HG02870 (cell line): ENCODE measurements around the gene PCDHGC5.

Source experiments
- ATAC-seq: cut with Tn5 transposase; IDR thresholded peaks from one replicate; pipeline ENCODE4 v1.9.1; 2021; ENCODE audit warnings: mild to moderate bottlenecking, moderate library complexity; ENCODE audit not compliant: unreplicated experiment

PCDHGC5 gene

DNA sequence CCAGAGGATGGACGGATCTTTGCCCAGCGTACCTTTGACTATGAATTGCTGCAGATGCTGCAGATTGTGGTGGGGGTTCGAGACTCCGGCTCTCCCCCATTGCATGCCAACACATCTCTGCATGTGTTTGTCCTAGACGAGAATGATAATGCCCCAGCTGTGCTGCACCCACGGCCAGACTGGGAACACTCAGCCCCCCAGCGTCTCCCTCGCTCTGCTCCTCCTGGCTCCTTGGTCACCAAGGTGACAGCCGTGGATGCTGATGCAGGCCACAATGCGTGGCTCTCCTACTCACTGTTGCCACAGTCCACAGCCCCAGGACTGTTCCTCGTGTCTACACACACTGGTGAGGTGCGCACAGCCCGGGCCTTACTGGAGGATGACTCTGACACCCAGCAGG, 1.9 kb downstream of the PCDHGC5 start:
- ATAC-seq, result no peak

DNA sequence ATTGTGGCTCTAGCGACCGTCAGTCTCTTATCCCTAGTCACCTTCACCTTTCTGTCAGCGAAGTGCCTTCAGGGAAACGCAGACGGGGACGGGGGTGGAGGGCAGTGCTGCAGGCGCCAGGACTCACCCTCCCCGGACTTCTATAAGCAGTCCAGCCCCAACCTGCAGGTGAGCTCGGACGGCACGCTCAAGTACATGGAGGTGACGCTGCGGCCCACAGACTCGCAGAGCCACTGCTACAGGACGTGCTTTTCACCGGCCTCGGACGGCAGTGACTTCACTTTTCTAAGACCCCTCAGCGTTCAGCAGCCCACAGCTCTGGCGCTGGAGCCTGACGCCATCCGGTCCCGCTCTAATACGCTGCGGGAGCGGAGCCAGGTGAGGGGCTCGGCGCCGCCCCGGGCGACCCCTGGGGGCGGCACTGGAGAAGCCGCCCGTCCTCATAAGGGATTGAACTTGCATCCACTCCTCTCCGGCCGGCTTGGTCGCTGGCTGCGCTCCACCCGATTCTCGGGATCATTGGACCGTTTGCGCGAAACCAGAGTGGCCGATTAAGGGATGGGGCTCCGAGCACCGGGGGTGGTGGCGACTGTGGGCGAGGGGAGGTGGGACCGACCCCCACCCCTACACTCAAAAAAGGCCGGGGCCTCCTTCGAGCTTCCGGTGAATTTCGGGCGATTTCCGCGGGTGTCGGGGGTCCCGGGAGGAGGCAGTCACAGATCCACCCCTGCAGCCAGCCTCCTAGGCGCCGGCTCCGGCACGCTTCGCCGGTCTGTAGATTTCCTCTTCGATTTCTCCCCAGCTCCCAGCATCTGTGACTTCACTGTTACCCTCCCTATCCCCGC, 2.7 kb downstream of the PCDHGC5 start:
- ATAC-seq, result peak; percentile 32

DNA sequence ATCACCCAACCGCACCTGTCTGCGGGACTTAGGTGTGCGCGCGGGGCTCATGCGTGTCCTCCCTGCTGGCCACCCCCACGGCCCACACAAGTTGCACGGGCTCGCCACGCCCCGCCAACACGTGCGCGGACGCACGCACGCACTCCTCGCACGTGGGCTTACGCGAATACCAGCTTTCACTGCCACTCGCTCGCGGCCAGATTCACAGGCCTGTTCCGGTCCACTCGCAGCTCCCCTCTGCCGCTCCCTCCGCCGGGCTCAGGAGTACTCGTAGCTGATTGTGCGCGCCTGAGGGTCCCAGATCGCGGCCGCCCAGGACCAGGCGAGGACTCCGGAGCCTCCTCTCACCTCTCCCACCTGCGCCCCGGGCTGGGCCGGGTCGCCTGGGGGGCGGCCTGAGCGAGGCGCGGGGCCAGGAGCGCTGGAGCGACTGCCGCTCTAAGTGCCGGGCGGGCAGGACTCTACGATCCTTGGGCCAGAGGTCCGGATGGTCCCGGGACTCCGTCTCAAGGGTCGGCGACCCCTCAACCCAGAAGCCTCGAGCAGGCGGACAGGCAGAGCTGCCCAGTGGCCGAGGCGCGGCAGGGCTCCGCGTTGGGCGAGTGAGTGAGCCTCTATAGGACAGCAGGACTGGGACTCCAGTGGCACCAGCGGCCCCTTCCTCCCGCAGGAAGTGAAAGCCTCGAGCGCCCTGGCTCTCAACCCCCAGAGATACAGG, 3.4 kb downstream of the PCDHGC5 start:
- peak; percentile 45 for ATAC-seq

DNA sequence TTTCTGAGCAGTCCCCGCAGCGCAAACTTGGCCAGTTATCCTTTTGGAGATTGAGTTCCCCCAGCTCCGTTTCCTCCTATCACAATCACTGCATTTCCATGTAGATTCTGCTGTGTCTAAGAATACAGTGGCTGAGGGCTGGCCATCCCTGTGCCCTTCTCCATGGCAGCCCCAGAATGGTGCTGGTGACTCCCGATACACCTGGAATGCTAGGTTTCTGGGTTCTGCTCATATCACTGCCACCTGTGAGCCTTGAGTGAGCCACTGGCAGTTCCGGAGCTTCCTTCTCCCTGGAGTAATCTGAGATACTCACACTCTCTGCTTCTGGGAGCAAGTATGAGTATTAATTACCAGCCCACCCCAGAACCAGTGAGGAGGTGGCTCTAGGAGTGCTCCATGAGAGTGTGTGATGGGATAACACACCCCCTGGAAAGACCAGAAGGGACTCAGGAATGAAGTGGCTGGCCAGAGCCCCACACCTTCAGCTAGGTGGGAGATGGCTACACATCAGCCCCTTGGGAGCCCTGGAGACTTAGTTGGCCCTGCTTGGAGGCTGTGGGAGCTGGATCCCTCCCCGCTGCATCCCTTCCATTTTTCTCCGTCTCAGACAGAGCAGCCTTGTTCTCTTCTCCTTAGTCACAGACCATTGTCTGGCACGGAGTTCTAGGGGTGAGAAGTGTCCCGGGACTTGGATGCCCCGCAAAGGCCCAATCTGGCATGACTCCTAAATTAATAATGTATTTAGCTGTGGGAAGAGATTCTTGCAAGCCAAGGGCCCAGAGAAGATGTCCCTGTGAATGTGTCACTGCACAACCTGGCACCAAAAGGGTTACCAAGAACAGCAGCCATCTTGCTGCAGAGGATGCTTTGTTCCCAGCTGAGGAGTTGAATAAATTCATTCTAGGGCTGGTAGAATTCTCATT, 4.9 kb downstream of the PCDHGC5 start:
- no peak for ATAC-seq

DNA sequence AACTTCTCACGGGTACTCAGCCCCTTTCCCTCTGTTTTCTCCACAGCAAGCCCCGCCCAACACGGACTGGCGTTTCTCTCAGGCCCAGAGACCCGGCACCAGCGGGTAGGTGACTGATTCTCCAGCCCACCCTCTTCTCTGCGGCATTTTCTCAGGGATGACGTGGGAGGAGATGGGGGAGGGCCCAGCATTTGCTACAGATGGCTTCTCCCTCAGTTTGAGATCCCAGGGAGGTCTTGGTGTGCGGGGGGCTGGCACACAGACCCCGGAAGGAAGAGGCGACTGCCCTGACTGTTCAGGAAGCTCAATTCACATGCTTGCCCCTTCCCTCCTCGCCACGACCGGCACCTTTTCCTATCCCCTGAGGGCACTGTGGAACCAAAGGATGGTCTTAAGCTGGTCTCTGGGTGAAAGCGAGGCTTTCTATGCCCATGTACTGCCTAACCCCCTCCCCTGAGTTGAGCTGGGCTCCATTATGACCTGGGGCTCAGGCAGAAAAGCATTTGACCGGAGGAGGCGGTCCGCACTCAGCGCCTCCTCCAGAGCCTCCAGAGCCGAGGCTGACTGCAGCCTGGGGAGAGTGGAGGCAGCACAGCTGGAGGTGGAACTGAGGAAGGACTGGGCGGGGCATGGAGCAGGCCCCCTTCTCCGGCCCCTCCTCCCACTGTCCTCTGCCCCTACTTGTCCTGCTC, 6.0 kb downstream of the PCDHGC5 start:
- no peak for ATAC-seq

DNA sequence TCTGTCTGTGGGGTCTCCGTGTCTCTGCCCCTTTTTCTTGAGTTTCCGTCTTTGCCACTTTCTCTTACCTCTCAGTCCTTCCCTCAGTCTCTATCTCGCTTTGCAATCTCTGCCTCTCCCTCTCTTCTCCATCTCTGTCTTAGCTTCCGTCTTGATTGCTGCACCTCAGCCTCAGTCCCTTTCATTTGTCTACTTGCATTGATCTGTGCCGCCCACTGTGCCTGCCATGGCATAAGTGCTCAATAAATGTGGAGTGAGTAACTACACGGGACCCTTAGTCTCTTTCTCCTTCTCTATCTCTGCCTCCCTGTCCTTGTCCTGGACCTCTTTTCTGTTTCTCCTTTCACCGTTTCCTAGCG, 6.6 kb downstream of the PCDHGC5 start:
- ATAC-seq, result no peak

DNA sequence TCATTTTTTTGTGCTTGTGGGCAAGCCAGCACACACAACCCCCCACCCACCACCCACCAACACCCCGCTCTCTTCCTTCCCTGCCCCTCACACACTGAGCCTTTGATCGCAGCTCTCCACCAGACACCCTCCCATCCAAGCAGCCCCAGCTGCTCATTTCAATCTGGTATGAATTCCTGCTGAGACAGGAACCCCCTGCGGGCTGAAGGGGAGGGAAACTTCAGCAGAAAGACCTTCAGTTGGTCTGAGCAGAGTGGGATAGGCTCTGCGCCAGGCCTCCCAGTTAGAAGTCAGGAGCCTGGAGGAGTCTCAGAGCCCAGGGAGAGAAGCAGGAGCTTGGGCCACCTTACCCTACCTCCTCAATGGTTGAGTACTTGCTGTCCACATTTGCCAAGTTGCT, 7.2 kb downstream of the PCDHGC5 start:
- no peak for ATAC-seq

DNA sequence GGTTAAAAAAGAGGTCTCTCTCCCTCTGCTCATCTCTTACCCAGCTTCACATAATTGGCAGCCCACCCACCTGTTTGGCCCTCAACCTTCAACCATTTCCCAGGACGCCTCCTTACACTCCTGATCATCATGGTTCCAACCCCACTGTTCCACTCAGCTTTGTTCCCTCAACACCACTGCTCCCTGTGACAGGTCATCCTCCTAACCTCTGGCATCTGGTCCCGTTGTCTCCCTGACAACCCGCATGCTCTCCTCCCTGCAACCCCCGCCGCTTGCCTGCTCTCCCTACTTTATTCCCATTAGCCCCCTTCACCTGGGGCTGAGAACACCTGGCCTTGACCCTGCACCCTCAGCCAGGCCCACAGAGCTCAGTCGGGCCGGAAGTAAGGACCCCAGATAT, 12.9 kb downstream of the PCDHGC5 start:
- no peak for ATAC-seq

DNA sequence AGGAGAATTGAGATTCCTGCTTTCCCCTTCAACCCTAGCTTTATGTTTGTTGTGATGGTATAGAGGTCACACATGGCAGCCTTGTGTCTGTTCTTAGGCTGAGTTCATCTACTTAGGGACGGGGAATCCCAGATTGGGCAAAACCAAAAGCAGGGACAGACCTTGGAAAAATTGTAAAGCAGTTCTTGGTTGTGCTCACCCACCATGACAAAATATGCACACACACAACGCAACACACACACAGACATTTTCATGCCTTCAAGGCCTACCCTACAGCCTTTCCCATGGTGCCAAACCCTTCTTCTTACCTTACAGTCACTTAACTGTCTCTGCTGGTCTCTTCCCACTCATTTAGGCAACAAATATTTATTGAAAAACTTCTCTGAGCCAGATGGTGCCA, 14.8 kb downstream of the PCDHGC5 start:
- no peak for ATAC-seq

DNA sequence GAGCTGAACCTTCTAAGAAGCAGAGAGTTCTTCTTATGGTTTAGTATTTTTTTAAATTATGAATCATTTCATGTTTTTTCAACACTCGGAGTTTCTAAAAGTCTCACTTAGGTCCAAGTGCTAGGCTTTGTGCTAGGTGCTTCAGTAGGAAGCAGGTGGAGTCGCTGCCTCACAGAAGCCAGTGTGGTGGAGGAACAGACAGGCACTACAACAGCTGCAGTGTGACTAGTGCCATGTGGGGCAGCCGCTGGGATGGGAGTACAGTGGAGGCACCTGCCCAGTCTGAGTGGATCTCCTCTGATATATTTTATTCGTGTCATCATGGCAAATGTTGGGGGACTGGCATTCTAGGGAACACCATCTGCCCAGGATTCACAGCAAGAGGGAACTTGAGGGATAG, 15.3 kb downstream of the PCDHGC5 start:
- no peak for ATAC-seq

DNA sequence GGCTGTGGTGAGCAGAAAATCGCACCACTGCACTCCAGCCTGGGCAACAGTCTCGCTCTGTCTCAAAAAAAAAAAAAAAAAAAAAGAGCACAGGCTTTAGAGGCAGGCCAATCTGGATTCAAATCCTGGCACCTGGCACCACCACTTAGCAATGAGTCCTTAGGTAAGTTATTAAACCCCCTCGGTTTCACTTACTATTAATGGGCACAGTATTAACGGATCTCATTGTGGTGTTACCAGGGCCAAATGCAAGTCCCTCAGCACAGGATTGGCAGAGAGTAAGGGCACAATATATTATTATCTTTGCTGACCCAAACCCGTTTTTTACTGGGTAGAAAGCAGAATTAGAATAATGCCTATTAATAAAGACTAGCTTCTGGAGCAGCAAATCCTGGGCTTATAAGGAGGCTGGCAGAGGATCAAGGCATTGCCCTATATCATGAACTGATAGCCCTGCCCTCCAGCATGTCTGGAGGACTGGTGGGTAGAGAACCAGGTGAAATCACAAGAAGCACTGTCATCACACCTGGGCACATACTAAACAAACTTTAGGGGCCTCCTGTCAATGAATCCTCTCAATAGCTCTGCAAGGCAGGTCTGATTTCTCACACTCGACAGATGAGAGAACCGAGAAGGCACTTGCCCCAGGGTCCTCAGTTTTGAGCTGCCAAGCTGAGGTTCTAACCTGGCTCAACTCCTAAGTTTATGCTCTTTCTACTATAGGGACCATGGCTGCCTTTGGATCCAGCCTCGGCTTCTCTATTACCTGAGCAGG, 17.7 kb downstream of the PCDHGC5 start:
- no peak for ATAC-seq

DNA sequence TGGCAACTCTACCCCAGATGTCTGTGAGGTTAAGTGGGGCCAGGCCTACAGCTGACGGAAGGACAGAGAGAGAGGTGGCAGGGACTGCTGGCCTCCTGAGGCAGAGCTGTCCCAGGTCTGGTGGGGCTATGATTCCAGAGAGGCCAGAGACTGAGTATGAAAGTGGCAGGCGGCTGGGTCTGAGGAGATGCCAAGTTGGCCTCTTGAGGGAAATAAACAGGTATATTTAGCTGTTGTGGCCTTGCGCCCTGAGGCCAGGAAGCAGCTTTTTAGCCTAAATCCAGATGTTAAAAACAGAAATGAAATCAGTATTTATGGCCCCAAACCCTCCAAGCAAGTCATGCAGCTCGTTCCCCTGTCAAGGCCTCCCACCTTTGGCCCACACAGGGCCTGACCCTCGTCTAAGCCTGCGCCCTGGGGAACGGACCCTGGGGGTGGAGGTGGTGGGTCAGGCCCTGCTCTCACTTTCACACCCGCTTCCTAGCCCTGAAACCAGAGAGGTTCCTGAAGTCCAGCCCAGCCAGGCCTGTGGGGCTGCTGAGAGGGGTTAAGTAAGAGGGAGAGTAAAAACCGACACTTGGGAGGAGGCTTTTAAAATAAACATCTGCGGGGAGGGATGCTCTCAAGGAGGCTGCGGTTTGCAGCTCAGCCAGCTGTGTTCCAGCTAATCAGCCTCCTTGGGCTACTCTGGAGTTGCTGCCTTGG, 18.7 kb downstream of the PCDHGC5 start:
- peak; percentile 38 for ATAC-seq

DNA sequence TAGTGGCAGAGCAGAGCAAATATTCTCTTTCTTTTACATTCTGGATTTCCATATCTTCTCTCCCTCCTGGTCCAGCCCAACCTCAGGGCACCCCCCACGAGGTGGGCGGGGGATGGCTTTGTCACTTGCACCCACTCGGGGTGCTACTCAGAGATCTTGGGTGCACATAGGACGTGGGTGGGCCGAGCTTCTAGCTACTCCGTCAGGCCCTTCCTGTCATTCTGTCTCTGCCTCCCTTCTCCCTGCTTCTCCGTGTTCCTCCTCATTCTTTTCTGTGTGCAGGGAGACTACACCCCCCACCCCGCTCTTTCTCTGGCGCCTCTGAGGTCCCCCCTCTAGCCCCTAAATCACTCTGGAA, 19.5 kb downstream of the PCDHGC5 start:
- no peak for ATAC-seq

DNA sequence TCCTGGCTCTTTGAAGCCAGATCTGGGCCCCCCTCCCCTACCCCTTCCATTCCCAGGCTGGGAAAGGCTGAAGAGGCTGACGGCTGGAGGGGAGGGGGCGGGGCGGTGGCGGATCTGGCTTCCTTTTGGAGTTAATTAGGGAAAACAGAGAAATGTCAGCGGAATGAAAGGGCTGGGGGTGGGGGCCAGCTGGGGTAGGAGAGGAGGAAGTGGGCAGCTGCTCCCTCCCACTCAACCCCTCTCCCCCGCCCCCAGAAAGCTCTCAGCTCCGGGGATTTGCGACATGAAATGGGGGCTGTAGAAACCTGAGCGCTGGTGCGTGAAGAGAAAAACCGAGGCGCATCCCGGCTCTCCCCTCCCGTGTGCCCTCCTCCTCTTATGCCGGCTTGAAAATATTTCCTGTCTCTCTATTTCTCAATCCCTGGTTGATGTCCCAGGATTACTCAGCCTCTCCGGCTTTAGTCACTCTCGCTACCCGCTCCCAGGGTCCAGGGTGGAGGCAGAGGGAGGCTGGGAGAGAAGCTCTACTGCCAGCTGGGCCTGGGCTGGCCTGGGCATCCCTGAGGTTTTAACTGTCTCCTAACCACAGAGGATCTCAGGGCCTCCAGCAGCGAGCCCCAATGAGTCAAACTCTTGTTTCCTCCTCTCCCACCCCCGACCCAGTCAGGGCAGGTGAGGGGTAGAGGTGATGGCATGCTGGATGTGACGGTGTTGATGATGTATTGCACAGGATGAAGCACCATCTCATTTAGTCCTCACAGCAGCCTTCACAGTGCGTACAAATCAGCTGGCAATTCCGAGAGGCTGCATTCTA, 20.1 kb downstream of the PCDHGC5 start:
- no peak for ATAC-seq

DNA sequence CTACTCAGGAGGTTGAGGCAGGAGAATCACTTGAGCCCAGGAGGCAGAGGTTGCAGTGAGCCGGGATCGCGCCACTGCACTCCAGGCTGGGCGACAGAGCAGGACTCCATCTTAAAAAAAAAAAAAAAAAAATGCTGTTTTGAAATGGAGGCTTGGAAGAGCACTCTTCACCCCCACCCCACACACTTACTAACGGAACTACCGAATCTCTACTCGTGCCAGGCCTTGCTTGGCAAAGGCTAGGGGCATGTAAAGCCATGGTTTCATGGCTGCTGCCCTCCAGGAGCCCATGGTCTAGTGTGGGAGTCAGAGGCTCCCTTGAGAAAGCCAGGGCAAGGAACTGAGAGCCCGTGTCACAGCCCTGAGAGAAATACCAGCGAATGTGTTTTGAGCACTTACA, 21.3 kb downstream of the PCDHGC5 start:
- ATAC-seq, result no peak

DNA sequence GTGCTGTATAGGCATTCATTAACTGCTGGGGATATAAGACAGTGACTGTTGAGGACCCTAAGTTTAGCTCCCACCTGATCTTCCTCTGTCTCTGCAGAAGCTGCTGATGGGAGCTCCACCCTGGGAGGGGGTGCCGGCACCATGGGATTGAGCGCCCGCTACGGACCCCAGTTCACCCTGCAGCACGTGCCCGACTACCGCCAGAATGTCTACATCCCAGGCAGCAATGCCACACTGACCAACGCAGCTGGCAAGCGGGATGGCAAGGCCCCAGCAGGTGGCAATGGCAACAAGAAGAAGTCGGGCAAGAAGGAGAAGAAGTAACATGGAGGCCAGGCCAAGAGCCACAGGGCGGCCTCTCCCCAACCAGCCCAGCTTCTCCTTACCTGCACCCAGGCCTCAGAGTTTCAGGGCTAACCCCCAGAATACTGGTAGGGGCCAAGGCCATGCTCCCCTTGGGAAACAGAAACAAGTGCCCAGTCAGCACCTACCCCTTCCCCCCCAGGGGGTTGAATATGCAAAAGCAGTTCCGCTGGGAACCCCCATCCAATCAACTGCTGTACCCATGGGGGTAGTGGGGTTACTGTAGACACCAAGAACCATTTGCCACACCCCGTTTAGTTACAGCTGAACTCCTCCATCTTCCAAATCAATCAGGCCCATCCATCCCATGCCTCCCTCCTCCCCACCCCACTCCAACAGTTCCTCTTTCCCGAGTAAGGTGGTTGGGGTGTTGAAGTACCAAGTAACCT, 22.1 kb downstream of the PCDHGC5 start:
- no peak for ATAC-seq

DNA sequence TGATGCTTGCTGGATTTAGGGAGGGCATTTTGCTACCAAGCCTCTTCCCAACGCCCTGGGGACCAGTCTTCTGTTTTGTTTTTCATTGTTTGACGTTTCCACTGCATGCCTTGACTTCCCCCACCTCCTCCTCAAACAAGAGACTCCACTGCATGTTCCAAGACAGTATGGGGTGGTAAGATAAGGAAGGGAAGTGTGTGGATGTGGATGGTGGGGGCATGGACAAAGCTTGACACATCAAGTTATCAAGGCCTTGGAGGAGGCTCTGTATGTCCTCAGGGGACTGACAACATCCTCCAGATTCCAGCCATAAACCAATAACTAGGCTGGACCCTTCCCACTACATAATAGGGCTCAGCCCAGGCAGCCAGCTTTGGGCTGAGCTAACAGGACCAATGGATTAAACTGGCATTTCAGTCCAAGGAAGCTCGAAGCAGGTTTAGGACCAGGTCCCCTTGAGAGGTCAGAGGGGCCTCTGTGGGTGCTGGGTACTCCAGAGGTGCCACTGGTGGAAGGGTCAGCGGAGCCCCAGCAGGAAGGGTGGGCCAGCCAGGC, 23.0 kb downstream of the PCDHGC5 start:
- ATAC-seq, result no peak
